CD14-positive monocyte (primary cell): ENCODE results near the gene ALG11. TPM values are rescaled to one million over a fixed set of nuclear protein-coding genes. Genes with fewer than 3 reads are reported as not detected.

Source experiments
- DNase-seq, 3 donors: peaks; one replicate each; pipeline ENCODE4 v3.0.0-alpha.2; 2011 to 2022
- H2AFZ ChIP-seq: 2 replicates; pipeline ENCODE4 v1.6.0; 2012; ENCODE audit warnings: mild to moderate bottlenecking, low read depth, low read length, inconsistent platforms; ENCODE audit not compliant: insufficient read depth, poor library complexity, severe bottlenecking
- H3K27ac ChIP-seq, 2 donors: 1 replicate in 1 of 2; 2 replicates in 1 of 2; pipeline ENCODE4 v1.5.1; 2012 to 2013; ENCODE audit warnings: low read length in 2 of 2, control low read depth in 1 of 2, inconsistent platforms in 1 of 2, low read depth in 1 of 2, mild to moderate bottlenecking in 1 of 2
- H3K27me3 ChIP-seq, 2 donors: one replicate each; pipeline versions ENCODE4 v1.6.0 to v1.6.1; 2011 to 2013; ENCODE audit warnings: low read length in 2 of 2; ENCODE audit not compliant: control insufficient read depth in 2 of 2, insufficient read depth in 2 of 2
- H3K36me3 ChIP-seq, 2 donors: replicated peaks in 1 of 2; 1 replicate in 1 of 2; 2 replicates in 1 of 2; pipeline versions ENCODE4 v1.5.1 to v1.6.1; 2012 to 2013; ENCODE audit warnings: low read length in 2 of 2, control low read depth in 1 of 2, inconsistent platforms in 1 of 2, mild to moderate bottlenecking in 1 of 2; ENCODE audit not compliant: insufficient read depth in 2 of 2, control insufficient read depth in 1 of 2
- H3K4me1 ChIP-seq, 2 donors: 1 replicate in 1 of 2; 2 replicates in 1 of 2; pipeline versions ENCODE4 v1.5.1 to v1.6.1; 2012 to 2013; ENCODE audit warnings: low read length in 2 of 2, control low read depth in 1 of 2, inconsistent platforms in 1 of 2, mild to moderate bottlenecking in 1 of 2, moderate library complexity in 1 of 2; ENCODE audit not compliant: insufficient read depth in 2 of 2, control insufficient read depth in 1 of 2
- H3K4me2 ChIP-seq: replicated peaks from 2 replicates; pipeline ENCODE3; 2012; ENCODE audit warnings: low read length, moderate library complexity, mild to moderate bottlenecking; ENCODE audit not compliant: poor library complexity, severe bottlenecking; ENCODE audit errors: extremely low read depth
- H3K4me3 ChIP-seq, 3 experiments: fragments of 200-600 bp in 1 of 3; sonication (generic) in 1 of 3; replicated peaks in 1 of 3; 1 replicate in 2 of 3; 2 replicates in 1 of 3; pipeline ENCODE4 v1.5.1; 2011 to 2013; ENCODE audit warnings: low read length in 3 of 3, mild to moderate bottlenecking in 3 of 3, control low read depth in 2 of 3, low read depth in 2 of 3, inconsistent platforms in 1 of 3, moderate library complexity in 1 of 3
- H3K79me2 ChIP-seq: 2 replicates; pipeline ENCODE4 v1.6.0; 2012; ENCODE audit warnings: mild to moderate bottlenecking, control low read depth, inconsistent platforms, low read length, moderate library complexity; ENCODE audit not compliant: insufficient read depth
- H3K9ac ChIP-seq: 2 replicates; pipeline ENCODE4 v1.6.0; 2017; ENCODE audit warnings: low read length, mild to moderate bottlenecking; ENCODE audit not compliant: insufficient read depth, poor library complexity, severe bottlenecking
- H3K9me3 ChIP-seq, 2 donors: replicated peaks in 1 of 2; 1 replicate in 1 of 2; 2 replicates in 1 of 2; pipeline versions ENCODE4 v1.5.1 to v1.6.1; 2012 to 2013; ENCODE audit warnings: low read length in 2 of 2, control low read depth in 1 of 2; ENCODE audit not compliant: control insufficient read depth in 1 of 2, insufficient read depth in 1 of 2
- H4K20me1 ChIP-seq: 2 replicates; pipeline ENCODE4 v1.6.0; 2012; ENCODE audit warnings: mild to moderate bottlenecking, low read length, control low read depth, moderate library complexity; ENCODE audit not compliant: insufficient read depth
- H3K27ac Mint-ChIP-seq, 7 donors: one replicate each; pipeline ENCODE4 v1.8.0; 2020; ENCODE audit warnings: mild to moderate bottlenecking in 7 of 7, mixed read lengths in 7 of 7, moderate library complexity in 6 of 7, inconsistent platforms in 2 of 7
- H3K27me3 Mint-ChIP-seq, 3 donors: one replicate each; pipeline ENCODE4 v1.8.0; 2021 to 2022; ENCODE audit warnings: low read depth in 3 of 3, mild to moderate bottlenecking in 3 of 3, mixed read lengths in 3 of 3, moderate library complexity in 3 of 3, inconsistent platforms in 1 of 3
- H3K36me3 Mint-ChIP-seq, 2 donors: one replicate each; pipeline ENCODE4 v1.8.0; 2020; ENCODE audit warnings: mixed read lengths in 2 of 2, inconsistent platforms in 1 of 2, mild to moderate bottlenecking in 1 of 2
- H3K4me1 Mint-ChIP-seq: one replicate; pipeline ENCODE4 v1.8.0; 2020; ENCODE audit warnings: mild to moderate bottlenecking, mixed read lengths
- H3K4me3 Mint-ChIP-seq, 2 donors: one replicate each; pipeline ENCODE4 v1.8.0; 2020; ENCODE audit warnings: mild to moderate bottlenecking in 2 of 2, mixed read lengths in 2 of 2, moderate library complexity in 1 of 2
- H3K9me3 Mint-ChIP-seq, 7 donors: one replicate each; pipeline ENCODE4 v1.8.0; 2020 to 2022; ENCODE audit warnings: mixed read lengths in 7 of 7, mild to moderate bottlenecking in 6 of 7, moderate library complexity in 6 of 7, inconsistent platforms in 2 of 7
- CTCF ChIP-seq: fragments of 200-600 bp; IDR thresholded peaks from one replicate; pipeline ENCODE4 v1.8.0; 2022; ENCODE audit warnings: antibody characterized with exemption, mild to moderate bottlenecking
- WGBS: methylation state at CpG from one replicate; pipeline ENCODE4 v1.1.5; 2013; ENCODE audit warnings: missing lambda C conversion rate; ENCODE audit not compliant: insufficient coverage; 5-methylcytosine and 5-hydroxymethylcytosine counted together
- intact Hi-C, 2 donors: fragments of 100-400 bp; cut with micrococcal nuclease; formaldehyde crosslinking; loops; one replicate each; pipeline versions ENCODE4 v1.15.0 to v1.15.1; 2023
- polyA plus RNA-seq, 3 donors: library from polyadenylated mRNA; depleted of rRNA in 1 of 3; unstranded in 2 of 3; stranded (reverse) in 1 of 3; fragments of 300-500 nt in 2 of 3; fragments of >200 nt in 1 of 3; fragmentation: Illumina TruSeq in 2 of 3; gene quantifications; 1 replicate in 2 of 3; 2 replicates in 1 of 3; pipeline ENCODE4 v1.2.3, GENCODE V29; 2012 to 2021

ALG11 gene
- polyA plus RNA-seq, 3 donors = 3.7 to 16.9 (median 14.2) TPM

- Histone ChIP-seq H3K4me2 (no peak overlapping the region), H3K4me1 (no peaks in the 10 kb centered on the region), H3K36me3 (no peaks in the 10 kb centered on the region), H3K9me3 (no peaks in the 10 kb centered on the region), H3K4me3 (no peak overlapping the region), H2AFZ (no peak overlapping the region), H3K27me3 (no peaks in the 10 kb centered on the region), H4K20me1 (no peaks in the 10 kb centered on the region), H3K79me2 (no peaks in the 10 kb centered on the region), H3K27ac (no peak overlapping the region), H3K9ac (no peak overlapping the region)
- 100% methylated on average over 2 of the region's 3 CpGs for WGBS
- H3K27me3 Mint-ChIP-seq = peaks cover 0 to 2% (median 0%) of the 10 kb centered on the region in 3 donors
- intact Hi-C loops = no loop called here
- H3K4me1 Mint-ChIP-seq = no peaks in the 10 kb centered on the region
- no peak overlapping the region for H3K27ac Mint-ChIP-seq
- no peak for TF ChIP-seq CTCF
- DNase-seq = no peak
- no peaks in the 10 kb centered on the region for H3K36me3 Mint-ChIP-seq
- H3K4me3 Mint-ChIP-seq = no peak overlapping the region
- H3K9me3 Mint-ChIP-seq = peaks cover 0 to 7% (median 1%) of the 10 kb centered on the region in 7 donors
These were observed 35.3 kb downstream of the ALG11 start for GRCh38 chr13:52047463-52047862.

DNA sequence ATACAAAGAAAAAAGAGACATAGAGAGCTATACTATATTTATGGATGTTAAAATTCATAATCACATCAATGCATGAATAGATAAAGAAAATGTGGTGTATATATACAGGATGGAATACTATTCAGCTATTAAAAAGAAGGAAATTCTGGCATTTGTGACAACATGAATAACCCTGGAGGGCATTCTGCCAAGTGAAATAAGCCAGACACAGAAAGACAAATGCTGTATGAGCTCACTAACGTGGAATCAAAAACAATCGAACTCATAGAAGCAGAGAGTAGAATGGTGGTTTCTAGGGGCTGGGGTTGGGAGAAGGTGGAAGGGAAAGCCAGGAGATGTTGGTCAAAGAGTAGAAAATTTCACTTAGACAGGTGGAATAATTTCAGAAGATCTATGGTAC is 36.3 kb downstream of the ALG11 start:
- Histone ChIP-seq H3K27ac (no peak overlapping the region), H3K27me3 (no peaks in the 10 kb centered on the region), H3K9ac (no peak overlapping the region), H3K4me3 (no peak overlapping the region), H3K4me2 (no peak overlapping the region), H3K79me2 (no peaks in the 10 kb centered on the region), H3K36me3 (no peaks in the 10 kb centered on the region), H2AFZ (no peak overlapping the region), H3K4me1 (no peaks in the 10 kb centered on the region), H3K9me3 (no peaks in the 10 kb centered on the region), H4K20me1 (no peaks in the 10 kb centered on the region)
- no peak overlapping the region for H3K4me3 Mint-ChIP-seq
- intact Hi-C loops = no loop called here
- DNase-seq = no peak
- WGBS = 100% methylated on average over 2 of the region's 2 CpGs
- no peak for TF ChIP-seq CTCF
- H3K27me3 Mint-ChIP-seq = peaks cover 0 to 2% (median 0%) of the 10 kb centered on the region in 3 donors
- H3K36me3 Mint-ChIP-seq = no peaks in the 10 kb centered on the region
- H3K9me3 Mint-ChIP-seq = peaks cover 0 to 7% (median 2%) of the 10 kb centered on the region in 7 donors
- H3K4me1 Mint-ChIP-seq = no peaks in the 10 kb centered on the region
- no peak overlapping the region for H3K27ac Mint-ChIP-seq
